Activated naive CD4-positive, alpha-beta T cell treated with Interleukin-2 at 50 U/mL for 16 hours (primary cell): ENCODE data around the gene A1BG.

Experiments used
- DNase-seq: peaks from one replicate; pipeline ENCODE4 v3.0.0-alpha.2; 2020

The A1BG gene, protein sequence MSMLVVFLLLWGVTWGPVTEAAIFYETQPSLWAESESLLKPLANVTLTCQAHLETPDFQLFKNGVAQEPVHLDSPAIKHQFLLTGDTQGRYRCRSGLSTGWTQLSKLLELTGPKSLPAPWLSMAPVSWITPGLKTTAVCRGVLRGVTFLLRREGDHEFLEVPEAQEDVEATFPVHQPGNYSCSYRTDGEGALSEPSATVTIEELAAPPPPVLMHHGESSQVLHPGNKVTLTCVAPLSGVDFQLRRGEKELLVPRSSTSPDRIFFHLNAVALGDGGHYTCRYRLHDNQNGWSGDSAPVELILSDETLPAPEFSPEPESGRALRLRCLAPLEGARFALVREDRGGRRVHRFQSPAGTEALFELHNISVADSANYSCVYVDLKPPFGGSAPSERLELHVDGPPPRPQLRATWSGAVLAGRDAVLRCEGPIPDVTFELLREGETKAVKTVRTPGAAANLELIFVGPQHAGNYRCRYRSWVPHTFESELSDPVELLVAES

GRCh38 chr19:58352760-58353671 is at the start of gene A1BG:
TSS of gene A1BG (minus strand) at chr19:58353492. CDS start at chr19:58353437, 55 bp downstream.
- DNase-seq, result no peak

- no peak for DNase-seq
Measured at GRCh38 chr19:58401840-58402421, 48.6 kb upstream of the A1BG start.

DNA sequence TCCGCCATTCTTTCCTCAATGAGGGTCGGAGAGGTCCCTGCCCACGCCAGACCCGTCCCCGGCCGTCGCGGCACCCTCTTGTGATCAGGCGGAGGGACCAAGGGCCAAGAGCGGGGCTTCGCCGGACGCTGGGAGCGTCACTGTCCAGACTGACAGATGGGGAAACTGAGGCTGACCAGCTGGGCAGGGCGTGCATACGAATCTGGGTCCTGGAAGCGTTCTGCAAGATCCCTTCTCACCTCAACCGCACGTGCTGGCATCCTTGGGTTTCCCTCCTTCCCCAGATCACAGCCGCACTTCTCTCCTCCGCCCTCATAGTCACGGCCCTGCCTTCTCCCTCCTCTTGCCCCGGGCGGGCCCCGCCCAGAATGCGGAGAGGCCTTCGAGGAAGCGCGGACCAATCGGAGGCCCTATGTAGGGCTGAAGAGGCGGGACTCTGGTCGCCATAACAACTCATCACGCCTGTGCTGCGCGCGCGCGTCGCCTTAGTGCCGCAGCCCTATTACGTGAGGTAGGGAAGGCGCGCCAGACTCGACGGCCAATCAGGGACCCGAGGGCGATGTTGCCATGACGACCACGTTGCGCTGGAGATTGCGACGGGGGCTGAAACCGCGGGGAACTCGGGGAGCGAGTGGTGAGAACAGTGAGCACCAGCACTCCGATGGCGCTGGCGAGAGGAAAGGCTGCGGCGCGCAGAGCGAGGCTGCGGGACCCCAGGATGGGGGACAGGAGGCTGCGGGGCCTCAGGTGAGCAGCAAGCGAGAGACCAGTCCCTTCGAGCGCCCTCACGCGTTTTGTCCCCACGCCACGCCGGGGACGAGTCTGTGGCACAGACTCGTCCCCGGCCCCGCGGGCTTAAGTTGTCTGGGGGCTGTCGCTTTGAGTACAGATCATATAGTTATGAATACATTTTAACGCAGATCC is 47.9 kb upstream of the A1BG start:
- peak; percentile 99 for DNase-seq

- no peak for DNase-seq
Measured at GRCh38 chr19:58400316-58400915, 47.1 kb upstream of the A1BG start.

- DNase-seq, result no peak
Measured at GRCh38 chr19:58399903-58400302, 46.6 kb upstream of the A1BG start.

GRCh38 chr19:58398545-58398944 is 45.3 kb upstream of the A1BG start:
- DNase-seq, result no peak

GRCh38 chr19:58398087-58398486 is 44.8 kb upstream of the A1BG start:
- DNase-seq, result no peak

DNA sequence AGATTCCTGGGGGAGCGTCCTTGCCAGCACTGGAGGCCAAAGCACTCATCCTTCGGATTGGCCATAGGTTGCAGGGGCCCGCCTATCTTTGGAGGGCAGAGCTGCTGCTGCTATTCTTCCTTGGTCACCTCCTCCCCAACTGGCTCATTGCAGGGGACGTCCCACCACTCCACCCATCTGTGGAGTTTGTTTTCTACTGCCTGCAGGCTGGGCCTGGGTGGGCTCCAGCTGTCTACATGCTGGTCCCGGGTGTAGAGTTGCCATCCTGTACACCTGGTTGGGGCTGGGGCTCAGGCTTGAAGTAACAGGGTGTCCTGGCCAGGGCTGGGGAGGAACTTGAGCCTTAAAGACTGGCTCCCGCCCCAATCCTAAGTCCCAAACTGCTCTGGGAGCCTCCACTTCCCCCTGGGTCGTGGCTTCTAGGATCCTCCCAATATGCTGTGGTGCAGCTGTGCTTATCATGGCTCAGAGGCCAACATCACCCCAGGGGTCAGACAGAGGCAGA is 44.3 kb upstream of the A1BG start:
- DNase-seq, result no peak

GRCh38 chr19:58396691-58397532 is 43.6 kb upstream of the A1BG start:
- no peak for DNase-seq

DNA sequence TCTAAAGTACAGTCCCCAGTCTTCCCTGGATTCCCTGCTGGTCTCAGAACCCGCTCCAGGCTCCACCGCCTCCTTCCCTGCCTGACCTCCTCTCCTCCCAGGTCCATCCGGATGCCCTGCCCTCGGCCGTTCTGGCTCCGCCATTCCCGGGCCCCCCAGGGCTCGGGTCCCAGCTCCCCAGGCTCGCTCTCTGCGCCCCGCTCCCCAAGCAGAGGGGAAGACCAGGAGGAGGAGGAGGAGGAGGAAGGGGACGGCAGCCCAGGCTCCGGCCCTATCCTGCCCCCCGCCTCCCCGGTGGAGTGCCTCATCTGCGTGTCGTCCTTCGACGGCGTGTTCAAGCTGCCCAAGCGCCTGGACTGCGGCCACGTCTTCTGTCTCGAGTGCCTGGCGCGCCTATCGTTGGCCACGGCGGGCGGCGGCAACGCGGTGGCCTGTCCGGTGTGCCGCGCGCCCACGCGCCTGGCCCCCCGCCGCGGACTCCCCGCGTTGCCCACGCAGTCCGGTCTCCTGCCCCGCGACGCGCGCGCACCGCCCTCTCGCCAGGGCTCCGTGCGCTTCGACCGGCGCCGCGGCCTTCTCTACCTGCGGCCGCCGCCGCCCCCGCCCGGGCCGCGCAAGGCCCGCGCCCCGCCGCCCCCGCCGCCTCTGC is 42.8 kb upstream of the A1BG start:
- no peak for DNase-seq

- no peak for DNase-seq
Measured at GRCh38 chr19:58395220-58395978, 42.1 kb upstream of the A1BG start, which contains the start of gene RNF225. TSS of gene RNF225 (plus strand) at chr19:58395656. CDS start at chr19:58396090, 434 bp downstream.

DNA sequence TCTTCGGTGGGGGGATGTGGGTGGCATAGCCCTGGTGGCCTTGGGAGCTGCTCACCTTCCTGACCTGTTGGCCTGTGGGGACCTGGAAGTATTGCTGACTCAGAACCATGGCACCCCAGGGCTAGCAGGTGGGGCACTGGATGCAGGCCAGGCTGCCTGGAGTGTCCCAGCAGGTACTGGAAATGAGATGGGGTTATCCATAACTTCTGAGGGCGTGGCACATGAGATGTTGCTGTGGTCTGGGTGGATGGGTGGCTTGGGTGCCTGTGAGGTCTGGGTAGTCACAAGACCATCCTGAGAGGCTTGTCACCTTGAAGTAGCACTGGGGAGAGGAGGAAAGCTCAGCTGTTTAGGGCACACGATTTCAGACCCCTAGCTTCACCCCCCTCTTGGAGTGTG is 41.5 kb upstream of the A1BG start:
- DNase-seq, result no peak

- no peak for DNase-seq
Measured at GRCh38 chr19:58393725-58394033, 40.4 kb upstream of the A1BG start.

DNA sequence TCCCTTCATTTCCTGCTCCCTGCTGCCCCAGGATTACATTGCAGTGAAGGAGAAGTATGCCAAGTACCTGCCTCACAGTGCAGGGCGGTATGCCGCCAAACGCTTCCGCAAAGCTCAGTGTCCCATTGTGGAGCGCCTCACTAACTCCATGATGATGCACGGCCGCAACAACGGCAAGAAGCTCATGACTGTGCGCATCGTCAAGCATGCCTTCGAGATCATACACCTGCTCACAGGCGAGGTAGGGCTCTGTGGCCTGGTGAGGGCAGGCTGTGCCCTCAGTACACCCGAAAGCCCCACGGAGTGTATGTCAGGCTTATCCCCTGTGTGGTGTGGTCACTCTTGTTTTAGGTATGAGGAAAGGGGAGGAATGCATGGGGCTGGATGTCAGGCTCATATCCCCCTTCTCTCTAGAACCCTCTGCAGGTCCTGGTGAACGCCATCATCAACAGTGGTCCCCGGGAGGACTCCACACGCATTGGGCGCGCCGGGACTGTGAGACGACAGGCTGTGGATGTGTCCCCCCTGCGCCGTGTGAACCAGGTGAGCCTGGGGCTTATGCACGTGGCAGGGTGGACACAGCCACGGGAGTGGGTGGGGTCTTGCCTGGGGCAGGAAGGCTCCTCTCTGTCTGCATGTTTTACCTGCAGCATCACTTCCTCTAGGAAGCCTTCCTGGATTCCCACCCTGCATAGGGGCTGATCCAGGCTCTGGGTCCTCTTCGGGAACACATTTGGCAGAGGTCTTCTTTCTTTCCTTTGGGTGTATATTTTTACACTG is 39.8 kb upstream of the A1BG start:
- DNase-seq, result no peak

DNA sequence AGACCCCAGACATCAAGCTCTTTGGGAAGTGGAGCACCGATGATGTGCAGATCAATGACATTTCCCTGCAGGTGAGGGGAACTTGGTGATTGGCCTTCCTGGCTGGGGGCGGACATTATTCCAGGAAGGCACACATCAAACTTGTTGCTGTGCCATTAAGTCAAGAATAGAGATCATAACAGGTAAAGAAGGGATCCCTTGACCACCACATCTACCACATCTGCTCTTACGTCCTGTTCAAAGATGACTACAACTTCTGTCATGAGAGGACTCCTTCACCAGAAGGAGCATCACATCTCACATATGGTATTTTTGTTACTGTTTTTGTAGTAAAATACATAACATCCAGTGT is 34.9 kb upstream of the A1BG start:
- DNase-seq, result no peak

DNA sequence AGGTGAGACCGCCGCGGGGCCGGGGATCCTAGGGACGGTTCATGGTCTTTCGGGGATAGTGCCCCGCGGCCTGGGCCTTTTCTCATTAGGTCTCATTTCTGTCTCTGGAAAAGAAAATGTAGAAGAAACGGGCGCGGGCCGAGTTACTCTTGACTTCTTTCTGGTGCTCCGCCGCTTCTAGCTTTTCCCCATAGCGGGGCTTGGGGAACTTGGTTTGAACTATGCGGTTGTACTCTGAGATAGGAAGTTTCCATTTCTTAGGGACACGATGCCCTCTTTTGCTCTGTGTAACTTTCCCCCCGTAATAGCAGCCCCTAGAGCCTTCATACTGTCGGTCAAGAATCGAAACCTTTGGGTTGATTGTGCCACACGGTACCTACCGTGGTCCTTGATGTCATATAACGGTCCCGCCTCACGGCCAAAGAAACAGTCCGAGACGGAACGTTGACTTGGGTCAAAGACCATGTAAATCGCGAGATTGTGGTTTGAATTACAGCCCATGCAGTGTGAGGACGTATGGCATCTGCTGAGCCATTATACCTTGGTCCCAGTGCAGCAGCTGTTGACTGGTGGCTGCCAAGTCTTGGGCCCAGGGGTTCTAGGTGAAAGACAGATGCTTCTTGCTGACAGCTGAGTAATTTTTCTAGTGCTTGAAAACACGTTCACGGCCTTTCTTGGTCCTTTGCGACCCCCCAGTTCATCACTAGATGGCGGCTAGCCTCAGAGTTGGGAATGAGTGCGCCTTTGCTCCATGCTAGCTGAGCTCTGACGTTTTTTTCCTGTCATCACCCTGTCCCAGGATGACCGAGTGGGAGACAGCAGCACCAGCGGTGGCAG is 34.3 kb upstream of the A1BG start:
- no peak for DNase-seq

DNA sequence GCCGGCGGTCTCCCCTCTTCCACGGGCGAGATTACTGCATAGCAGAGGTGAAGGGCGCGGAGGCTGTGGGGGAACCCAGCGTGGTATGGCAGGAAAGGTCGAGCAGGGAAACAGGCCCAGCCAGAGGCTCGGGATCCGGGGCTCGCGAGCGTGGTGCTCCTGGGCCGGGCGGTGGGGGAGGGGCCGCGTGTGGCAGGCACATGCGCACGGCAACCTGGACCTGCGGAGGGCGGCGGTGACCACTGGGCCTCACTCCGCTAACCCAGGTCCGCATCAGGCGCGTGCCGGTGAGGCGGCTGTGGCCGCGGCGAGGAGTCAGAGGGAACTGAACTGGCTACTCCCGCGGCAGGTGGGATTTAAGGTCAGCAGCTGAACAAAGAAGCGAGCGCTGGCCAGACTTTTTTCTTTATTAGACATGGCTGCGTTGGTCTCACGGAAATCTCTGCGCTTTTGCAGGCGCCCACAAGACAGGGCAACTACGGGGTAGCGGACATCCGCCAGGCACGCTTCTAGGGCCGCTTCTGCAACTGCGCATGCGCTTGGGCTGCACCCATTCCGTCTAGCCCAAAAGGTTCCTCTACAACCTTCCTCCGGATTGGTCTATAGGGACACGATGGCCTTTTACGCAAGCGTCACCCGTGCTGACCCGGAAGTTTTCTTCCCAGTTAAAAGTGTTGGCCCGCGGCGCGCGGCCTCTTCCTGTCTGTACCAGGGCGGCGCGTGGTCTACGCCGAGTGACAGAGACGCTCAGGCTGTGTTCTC is 33.5 kb upstream of the A1BG start, which contains the start of gene RPS5:
Gene RPS5, plus strand, starts transcription at position 694 of the 762 bp plus-strand sequence. CDS start 869 bp downstream, outside the sequence.
- peak; percentile 96 for DNase-seq
